HG03575 (cell line): ENCODE data around the gene MTMR6.

Experiments used
- ATAC-seq: cut with Tn5 transposase; IDR thresholded peaks from one replicate; pipeline ENCODE4 v1.9.1; 2021; ENCODE audit not compliant: unreplicated experiment, insufficient number of reproducible peaks, low FRiP score; ENCODE audit errors: extremely low read depth

MTMR6 gene

DNA sequence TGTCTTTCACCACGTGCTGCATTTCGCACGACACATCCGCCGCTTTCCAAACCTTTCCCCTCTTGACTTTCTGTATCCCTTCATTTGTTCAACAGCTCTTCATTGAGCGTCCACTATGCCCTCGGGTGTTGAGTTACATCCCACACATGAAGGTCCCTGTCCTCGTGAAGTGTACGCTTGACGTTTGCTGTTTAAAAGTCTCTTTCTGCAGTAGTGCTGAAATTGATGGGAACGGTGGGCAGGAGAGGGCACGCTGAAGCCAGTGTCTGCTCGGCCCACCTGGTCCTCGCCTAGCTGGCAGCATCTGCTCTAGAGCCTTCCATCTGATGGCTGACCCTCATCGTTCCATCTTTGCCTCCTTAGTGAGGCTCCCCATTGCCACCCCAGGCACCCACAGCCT lies 59.6 kb downstream of the MTMR6 start:
- ATAC-seq: no peak

DNA sequence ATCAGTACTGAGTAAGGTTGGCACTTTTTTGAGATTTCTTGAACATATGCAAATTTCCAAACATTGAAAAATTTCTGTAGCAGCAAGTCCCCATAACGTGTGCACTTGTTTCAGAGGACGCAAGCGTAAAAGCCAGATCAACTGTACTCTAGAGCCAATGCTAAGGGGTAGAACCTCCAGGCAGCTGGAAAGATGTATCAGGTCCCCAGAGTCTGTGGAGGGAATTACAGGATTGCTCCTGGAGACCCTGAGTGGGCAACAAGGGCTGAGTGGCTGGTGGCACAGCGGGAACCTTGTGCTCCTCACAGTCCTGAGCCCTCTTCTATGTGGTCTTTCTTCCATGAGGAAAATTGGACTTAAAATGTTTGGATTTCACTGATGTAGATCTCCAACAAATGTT lies 61.3 kb downstream of the MTMR6 start:
- ATAC-seq: no peak

DNA sequence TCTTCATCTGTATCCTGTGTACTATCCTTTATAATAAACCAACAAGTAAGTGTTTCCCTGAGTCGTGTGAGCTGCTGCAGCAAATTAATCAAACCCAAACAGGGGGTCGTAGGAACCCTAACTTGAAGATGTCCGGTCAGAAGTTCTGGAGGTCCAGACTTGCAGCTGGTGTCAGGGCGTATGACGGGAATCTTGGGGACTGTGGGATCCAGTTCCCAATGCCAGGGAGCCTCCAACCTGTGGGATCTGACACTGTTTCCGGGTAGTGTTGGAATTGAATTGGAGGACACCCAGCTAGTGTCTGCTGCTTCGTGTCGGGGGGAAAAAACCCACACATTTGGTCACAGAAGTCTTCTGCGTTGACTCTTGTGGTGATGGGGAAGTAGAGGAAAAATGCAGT lies 63.1 kb downstream of the MTMR6 start:
- ATAC-seq: no peak

DNA sequence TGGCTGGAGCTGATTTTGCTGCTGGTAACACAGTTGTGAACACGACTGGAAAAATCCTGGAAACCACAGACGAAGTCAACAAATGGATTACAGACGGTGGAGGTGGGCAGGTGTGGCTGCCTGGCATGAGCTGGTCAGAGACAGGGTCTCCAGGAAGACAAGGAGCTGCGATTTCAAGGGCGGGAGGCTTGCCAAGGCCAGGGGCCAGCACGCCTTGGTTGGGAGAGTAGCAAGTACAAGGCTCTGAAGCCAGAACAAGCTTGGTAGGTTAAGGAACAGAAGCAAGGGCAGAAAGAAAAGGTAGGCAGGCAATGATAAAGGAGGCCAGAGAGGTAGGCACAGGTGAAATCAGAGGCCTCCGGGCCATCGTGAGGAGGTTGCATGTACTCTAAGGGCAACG lies 64.5 kb downstream of the MTMR6 start:
- no peak for ATAC-seq

DNA sequence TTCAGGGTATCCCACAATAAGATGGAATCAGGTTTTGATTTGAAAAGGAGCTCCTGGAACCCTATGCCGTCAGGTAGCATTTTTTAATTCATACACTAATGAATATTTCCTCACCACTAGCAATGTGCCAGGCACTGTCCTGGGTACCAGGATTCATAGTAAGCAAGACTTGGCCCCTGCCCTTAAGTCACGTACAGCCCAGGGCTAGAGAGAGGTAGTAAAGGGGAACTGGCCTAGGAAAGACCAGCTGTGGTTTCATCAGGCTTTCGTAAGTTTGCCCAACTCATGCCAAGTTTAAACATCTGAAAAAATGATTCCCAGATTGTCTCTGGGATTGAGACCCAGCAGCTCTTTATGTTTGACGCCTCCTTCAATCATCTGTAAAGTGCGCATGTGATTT lies 69.3 kb downstream of the MTMR6 start:
- ATAC-seq: no peak

DNA sequence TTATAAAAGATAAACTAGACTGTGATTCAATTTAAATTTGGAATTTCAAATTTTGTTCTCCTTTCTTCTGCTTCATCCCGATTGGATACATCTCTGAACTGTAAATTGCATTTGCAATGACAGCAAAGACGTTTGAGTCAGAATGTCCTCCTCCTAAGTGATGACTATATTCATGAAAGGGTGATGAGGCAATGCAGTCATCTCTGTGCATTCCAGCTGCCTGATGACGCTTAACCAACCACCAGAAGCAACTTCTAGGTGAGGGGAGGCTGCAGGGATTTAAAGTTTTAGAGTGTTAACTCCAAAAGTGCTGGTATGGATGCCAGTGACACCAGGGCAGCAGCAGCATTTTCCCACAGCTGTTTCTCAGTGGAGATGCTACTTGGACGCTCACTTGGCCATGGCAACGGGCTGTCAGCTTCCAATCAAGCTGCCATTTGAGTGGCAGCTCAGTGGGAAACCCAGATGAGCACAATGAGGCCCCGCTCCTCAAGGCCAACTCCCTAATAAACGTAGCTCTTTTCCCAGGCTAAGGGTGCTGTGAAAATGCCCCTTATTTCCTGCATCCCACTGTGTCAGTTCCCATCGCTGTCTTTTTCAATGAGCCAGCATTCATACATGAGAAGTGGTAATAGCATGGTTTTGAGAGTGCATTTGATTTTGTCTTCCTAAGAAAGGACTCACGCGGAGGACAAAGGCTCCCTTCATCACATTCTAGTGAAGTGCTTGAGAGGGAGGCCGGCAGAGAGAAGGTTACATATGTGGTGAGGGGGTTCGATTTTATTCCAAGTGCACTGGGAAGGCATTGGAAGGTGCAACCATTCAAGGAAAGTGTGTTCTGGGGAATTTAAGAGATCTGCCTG lies 70.0 kb downstream of the MTMR6 start:
- no peak for ATAC-seq

DNA sequence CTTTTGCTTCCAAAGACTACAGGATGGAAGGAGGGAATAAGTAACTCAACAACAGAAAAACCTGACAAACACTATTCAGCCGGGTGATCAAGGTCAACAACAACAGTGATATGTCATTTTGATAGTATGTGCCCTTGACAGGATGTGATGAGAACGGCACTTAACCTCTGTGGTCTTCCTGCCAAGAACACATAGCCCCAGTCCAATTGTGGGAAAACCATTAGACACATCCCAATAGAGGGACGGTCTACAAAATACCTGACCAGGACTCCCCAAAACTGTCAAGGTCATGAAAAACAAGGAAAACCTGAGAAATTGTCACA lies 72.1 kb downstream of the MTMR6 start:
- no peak for ATAC-seq

DNA sequence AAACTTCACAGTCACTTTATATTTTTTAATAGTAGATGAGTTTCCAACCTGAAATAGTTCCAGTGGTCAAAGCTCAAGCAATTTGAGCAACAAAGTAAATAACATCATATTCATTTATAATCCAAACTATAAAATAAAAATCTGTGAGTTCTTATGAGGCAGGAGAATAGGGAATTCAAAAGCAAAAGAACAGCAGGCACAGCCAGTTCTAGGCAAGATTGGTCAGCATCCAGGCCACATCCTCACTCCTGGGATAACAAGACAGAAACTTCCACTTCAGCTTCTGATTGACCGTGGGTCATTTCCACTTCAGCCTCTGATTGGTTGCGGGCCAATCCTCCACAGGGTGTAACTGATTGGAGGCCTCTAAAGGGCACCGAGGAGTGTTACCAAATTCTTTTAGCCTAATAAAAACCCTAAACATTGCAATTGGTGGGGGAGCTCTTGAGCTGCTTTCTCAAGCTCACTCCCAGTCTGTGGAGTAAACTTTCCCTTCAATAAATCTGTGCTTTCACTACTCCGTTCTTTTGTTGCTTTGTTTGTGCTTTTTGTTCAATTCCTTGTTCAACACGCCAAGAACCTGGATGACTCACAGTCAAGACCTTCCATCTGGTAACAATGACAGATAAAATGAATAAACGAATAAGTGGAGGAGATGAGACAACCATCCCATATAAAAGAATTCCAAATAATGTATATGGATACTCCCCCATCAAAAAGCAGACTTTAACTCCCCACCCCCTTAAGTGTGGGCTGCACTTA lies 72.6 kb downstream of the MTMR6 start:
- no peak for ATAC-seq

DNA sequence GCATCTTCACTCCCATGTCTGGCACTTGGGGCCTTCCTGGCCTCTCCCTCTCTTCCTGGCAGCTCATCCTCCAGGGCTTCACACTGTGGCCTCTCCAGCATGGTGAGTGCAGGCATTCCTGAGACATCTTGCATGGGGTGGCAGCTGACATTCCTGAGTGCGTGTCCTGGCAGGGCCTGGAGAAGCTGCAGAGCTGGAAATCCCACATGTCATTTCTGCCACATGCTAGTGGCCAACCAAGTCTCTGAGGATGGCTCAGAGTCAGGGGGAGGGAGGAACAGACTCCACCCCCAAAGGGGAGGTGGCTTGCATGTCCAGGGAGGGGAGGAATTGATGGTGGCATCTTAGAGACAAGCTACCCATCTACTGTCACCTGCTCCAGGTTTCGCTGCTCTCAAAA lies 73.6 kb downstream of the MTMR6 start:
- ATAC-seq: no peak

DNA sequence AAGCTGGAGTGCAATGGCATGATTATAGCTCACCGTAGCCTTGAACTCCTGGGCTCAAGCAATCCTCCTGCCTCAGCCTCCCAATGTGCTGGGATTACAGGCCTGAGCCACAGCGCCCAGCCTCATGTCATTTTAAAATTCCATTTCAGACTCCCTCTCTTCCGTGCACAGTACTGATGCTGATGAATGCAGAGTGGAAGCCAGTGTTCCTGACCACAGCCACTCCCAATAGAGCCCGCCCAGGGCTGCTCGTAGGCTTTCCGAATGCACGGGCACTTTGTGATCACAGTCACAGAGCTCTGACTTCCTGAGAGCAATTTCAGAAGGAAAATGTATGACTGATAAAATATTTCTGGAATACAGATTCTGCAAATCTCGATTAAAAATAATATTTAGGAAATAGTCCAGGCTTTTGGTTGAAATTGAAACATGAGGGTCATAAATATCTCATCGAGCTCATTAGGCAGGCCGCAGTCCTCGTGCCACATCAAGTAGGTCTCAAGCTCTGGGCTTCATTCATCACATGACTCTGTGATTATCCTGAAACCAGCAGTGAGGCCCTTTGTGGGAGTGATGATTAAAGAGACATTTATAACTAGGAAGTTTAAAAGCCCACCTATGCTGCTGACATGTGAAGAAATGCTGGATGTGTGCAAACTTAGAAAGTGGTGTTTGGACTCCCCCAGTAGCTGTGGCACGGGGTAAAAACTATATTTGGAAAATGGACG lies 76.3 kb downstream of the MTMR6 start:
- no peak for ATAC-seq

DNA sequence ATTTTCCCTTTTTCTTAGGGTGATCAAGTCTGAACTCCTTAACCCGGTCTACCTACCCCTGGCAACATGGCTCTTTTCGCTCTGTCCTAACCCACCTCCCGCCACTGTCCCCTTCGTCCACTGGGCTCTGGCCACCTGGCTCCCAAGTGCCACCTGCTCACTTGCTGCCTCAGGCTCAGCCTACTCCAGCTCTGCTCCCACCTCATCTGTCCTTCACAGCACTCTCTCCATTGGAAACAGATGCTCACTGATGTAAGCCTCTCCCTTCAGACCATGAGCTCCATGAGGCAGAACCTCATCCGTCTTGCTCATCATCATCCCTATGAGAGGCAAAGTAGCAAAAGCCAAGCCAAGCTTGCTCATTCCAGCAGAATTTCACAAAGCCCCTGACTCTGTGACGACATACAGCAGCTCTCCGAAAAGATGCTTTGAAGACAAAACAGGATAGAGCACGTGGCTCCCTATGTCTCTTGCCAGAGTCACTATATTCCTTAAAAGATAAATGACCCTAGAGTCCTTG lies 79.9 kb downstream of the MTMR6 start:
- no peak for ATAC-seq

DNA sequence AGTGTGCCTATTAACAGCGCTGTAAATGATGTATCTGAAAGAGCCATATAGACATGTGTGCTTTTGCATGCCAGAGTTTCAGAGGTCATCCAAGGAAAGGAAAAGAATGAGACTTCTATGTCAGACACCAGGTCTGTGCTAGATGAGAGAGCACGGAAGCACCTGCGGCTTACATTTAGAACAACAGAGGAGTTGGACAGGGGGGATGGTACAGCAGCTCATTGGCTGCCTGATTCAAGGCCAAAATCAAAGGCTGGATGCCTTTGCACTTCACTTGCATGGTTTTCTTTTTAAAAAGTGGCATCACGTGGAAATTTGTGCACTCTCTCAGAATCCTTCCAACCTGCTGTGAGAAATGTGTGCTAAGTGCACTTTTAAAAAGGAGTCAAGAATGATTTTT lies 82.4 kb downstream of the MTMR6 start:
- no peak for ATAC-seq

DNA sequence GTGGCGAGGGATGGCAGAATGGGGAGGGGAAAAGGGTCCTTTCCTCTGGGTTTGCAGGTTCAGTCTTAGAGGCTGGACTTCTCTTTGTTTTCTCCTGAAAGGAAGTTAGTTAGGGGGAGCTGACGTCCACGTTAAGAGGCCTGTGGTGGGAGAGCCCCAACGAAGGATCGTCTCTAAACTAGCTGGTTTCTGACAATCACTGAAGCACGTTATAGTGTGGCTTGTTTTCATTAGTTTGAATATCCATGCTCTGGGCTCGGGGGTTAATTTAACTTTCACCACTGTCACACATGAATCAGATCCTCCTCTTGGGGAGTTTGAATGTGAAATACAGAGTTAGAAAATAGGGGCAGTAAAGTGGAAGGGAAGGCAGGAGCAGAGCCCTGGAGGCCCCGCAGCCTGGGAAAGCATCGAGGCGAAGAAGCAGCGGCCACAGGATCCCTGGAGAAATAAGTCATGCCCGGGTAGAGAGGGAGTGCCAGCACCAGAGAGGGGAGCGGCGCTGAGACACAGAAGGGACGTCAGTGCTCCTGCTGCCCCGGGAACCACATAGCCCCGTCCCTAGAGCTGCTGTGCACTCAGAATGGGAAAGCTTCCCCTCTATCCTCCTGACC lies 84.1 kb downstream of the MTMR6 start:
- no peak for ATAC-seq

DNA sequence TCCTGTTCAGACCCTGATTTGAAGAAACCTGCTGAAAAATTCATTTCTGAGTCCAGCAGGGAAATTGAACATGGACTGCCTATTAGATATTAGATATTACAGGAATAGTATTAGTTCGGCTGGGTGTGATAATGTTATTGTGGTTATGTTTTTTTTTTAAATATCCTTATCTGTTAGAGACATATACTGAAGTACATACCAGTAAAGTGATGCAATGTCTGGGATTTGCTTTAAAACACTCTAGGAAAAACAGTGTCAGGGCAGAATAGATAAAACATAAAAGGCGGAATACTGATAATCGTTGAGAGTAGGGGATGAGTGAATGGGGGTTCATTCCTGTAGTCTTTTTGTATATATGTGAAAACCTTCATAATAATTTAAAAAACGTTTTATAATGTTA lies 86.5 kb downstream of the MTMR6 start:
- no peak for ATAC-seq

DNA sequence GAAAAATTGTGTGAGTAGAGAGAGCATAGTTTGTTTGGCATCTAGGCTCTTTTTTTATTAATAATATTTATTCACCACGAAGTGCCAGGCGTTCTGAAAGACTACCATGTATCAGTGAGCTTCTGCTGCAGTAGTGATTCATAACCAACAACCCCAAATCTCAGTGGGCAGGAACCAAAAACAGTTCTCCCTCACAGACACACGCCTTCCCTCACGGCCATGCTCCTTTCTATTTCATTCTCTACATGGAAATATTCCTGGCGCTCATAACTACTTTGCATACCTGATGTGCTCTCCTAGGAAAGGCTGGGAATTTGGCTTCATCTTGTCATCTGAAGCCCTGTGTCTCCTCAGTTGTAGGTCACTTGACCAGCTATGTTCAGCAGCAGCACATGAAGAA lies 88.6 kb downstream of the MTMR6 start:
- ATAC-seq: no peak

DNA sequence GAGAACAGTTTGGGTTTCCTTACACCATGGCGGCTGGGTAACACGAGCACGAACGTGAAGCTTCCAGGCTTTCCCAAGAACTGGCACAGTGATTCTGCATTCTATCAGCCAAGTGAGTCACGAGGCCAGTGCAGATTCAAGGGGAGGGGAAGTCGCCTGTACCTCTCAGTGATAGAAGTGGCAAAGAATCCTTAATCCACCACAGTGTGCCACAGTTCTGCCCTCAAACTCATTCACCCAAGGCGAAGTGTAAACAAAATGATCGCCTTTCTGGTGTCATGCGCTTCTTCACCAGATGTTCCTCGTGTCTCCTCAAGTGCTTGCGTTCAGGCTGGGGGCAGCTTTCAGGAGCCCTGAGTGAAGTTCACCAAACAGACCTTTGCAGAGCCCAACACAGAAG lies 90.3 kb downstream of the MTMR6 start:
- no peak for ATAC-seq
